ENCODE results near the gene HNRNPAB. TPM values are rescaled to one million over a fixed set of nuclear protein-coding genes. Genes with fewer than 3 reads are reported as not detected.
A peak's percentile ranks its signal among the peaks of the same experiment; 100 is the strongest.

The HNRNPAB gene
- polyA plus RNA-seq (2011; rRNA removed) (90.9 and 102 TPM in 2 replicates), polyA minus RNA-seq (2011; rRNA and poly(A)+ RNA removed) (39.4 and 45.6 TPM in 2 replicates)

DNA sequence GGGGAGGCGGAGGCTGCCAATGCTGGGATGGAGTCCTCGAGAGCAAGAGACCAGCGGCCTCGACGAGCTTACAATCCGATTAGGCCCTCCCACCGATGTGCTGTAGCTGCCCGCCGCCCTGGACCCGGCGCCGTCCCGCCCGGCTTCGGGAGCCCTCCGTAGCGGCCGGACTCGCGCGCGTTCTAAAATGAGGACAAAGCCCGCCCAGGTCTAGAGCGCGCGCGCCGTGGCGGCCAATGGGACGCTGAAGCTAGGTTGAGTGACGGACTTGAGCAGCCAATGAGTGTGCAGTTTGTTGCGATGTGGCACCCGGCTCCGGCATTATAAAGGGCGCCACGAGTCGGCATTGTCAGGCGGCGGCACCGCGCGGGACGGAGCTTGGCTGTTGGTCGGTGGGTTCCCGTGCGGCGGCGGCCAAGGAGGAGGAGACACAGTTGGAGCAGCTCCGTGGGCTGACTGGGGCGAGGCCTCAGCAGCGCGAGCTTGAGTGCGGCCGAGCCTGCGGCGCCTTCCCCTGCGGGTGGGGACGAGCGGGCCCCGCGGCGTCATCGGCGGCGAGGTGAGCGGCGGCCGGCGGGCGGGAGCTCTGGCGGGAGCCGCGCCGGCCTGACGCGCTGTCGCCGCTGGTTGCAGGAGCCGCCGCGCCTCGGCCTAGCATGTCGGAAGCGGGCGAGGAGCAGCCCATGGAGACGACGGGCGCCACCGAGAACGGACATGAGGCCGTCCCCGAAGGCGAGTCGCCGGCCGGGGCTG is at the start of gene HNRNPAB:
HNRNPAB (plus strand) TSS at position 352 of the 753 bp plus-strand sequence; CDS start at position 657, 305 bp downstream.
- Histone ChIP-seq H3K27ac (ENCODE audit: low read depth, low read length) (peak within 1 kb of the TSS; percentile 11), H3K4me3 (ENCODE audit: low read depth, low read length) (peak within 1 kb of the TSS; percentile 75), H3K27me3 (ENCODE audit: control insufficient read depth, insufficient read depth, low read length) (no peaks in the 10 kb centered on the region), H3K9me3 (ENCODE audit: control insufficient read depth, insufficient read depth, low read length) (no peaks in the 10 kb centered on the region; the same call in 1 of the 2 replicates)
- ChIA-PET CTCF (interaction anchor here (2.1 kb wide), 1 partner anchor 129 kb away, joined by 4 read pairs; no protein-coding TSS in a partner anchor), POLR2A (interaction anchor here (0.5 to 1.5 kb wide), 26 partner anchors 9 to 1667 kb away, joined by 3 to 20 read pairs (median 4); partner anchors contain the start of genes HNRNPH1, NHP2, PHYKPL and RNF44)
- DNase-seq (ENCODE audit: low read depth, low spot score): peak; percentile 95
- TF ChIP-seq, protein P1, sequence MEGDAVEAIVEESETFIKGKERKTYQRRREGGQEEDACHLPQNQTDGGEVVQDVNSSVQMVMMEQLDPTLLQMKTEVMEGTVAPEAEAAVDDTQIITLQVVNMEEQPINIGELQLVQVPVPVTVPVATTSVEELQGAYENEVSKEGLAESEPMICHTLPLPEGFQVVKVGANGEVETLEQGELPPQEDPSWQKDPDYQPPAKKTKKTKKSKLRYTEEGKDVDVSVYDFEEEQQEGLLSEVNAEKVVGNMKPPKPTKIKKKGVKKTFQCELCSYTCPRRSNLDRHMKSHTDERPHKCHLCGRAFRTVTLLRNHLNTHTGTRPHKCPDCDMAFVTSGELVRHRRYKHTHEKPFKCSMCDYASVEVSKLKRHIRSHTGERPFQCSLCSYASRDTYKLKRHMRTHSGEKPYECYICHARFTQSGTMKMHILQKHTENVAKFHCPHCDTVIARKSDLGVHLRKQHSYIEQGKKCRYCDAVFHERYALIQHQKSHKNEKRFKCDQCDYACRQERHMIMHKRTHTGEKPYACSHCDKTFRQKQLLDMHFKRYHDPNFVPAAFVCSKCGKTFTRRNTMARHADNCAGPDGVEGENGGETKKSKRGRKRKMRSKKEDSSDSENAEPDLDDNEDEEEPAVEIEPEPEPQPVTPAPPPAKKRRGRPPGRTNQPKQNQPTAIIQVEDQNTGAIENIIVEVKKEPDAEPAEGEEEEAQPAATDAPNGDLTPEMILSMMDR (IDR thresholded peaks at IDR 0.05; ENCODE audit: low read depth, low read length): no peak

DNA sequence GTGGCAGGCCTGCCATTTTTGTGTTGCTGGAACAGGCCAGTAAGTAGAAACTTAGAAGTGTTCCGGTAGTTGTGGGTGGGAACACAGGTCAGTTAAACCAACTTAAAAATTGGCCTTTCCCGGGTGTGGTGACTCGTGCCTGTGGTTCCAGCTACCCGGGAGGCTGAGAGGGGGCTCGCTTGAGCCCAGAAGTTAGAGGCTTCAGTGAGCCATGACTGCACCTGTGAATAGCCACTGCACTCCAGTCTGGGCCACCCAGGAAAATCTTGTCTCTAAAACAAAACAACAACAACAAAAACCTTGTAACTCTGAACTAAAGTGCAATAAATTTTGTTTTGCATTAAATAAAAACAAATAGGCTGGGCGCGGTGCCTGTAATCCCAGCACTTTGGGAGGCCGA is 49.3 kb upstream of the HNRNPAB start:
- Histone ChIP-seq H3K4me3 (ENCODE audit: low read depth, low read length) (no peak overlapping the region), H3K27me3 (ENCODE audit: control insufficient read depth, insufficient read depth, low read length) (no peaks in the 10 kb centered on the region), H3K27ac (ENCODE audit: low read depth, low read length) (no peak overlapping the region), H3K9me3 (ENCODE audit: control insufficient read depth, insufficient read depth, low read length) (no peaks in the 10 kb centered on the region; the same call in 1 of the 2 replicates)
- DNase-seq (ENCODE audit: low read depth, low spot score): no peak
- CTCF ChIA-PET: interaction anchor here (0.9 to 6.0 kb wide), 3 partner anchors 34 to 548 kb away, joined by 3 to 39 read pairs (median 6); no protein-coding TSS in a partner anchor
- TF ChIP-seq, protein P1 (IDR thresholded peaks at IDR 0.05; ENCODE audit: low read depth, low read length): no peak
- POLR2A ChIA-PET: interaction anchor here (1.5 kb wide), 1 partner anchor 49 kb away, joined by 4 read pairs; the partner anchor contains the start of gene HNRNPAB

DNA sequence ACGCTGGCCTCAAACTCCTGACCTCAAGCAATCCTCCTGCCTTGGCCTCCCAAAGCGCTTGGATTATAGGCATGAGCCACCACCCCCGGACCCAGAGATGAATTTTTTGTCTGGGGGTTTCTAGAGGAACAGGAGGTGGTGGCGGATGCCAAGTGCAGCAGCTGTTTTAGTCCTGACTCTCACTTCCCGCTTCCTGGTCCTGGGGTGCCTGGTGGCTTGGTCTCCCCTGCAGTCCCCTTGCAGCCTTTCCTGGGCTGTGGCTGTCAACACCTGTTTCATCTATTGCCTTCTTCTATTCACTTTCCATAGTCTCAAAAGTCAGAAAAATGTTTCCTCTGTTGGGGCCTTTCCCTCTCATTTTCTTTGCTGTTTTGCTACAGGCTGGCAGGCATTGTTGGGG is 44.2 kb upstream of the HNRNPAB start:
- TF ChIP-seq, protein P1 (IDR thresholded peaks at IDR 0.05; ENCODE audit: low read depth, low read length): no peak
- H3K4me3 ChIP-seq (ENCODE audit: low read depth, low read length): no peak overlapping the region
- H3K27ac ChIP-seq (ENCODE audit: low read depth, low read length): no peak overlapping the region
- ChIA-PET CTCF (interaction anchor here (1.0 kb wide), 1 partner anchor 85 kb away, joined by 3 read pairs; no protein-coding TSS in a partner anchor), POLR2A (no interaction called here)
- no peaks in the 10 kb centered on the region; the same call in 1 of the 2 replicates for H3K9me3 ChIP-seq (ENCODE audit: control insufficient read depth, insufficient read depth, low read length)
- H3K27me3 ChIP-seq (ENCODE audit: control insufficient read depth, insufficient read depth, low read length): peaks cover 21% of the 10 kb centered on the region
- no peak for DNase-seq (ENCODE audit: low read depth, low spot score)

DNA sequence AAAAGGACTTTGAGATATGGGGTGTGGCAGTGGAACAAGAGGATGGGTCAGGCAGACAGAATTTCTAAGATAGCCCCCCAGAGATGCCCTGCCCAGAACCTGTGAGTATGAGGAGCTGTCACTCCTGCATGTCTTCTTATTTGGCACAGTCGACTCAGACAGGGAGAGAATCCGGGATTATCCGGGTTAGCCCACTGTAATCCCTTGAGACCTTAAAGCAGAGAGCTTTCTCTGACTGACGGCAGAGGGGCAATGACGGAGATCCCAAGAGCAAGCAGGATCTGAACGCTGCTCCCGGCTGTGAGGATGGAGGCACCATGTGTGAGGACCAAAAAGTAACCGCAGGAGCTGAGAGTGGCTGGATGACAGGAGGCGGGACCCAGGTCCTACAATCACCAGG is 41.9 kb upstream of the HNRNPAB start:
- no peak for DNase-seq (ENCODE audit: low read depth, low spot score)
- ChIA-PET CTCF (interaction anchor here (0.5 to 2.8 kb wide), 3 partner anchors 65 to 87 kb away, joined by 3 to 38 read pairs (median 4); no protein-coding TSS in a partner anchor), POLR2A (no interaction called here)
- peaks cover 36% of the 10 kb centered on the region for H3K27me3 ChIP-seq (ENCODE audit: control insufficient read depth, insufficient read depth, low read length)
- H3K4me3 ChIP-seq (ENCODE audit: low read depth, low read length): no peak overlapping the region
- H3K27ac ChIP-seq (ENCODE audit: low read depth, low read length): no peak overlapping the region
- TF ChIP-seq, protein P1 (IDR thresholded peaks at IDR 0.05; ENCODE audit: low read depth, low read length): no peak
- H3K9me3 ChIP-seq (ENCODE audit: control insufficient read depth, insufficient read depth, low read length): no peaks in the 10 kb centered on the region; the same call in 1 of the 2 replicates

Measured in AG04450 (cell line).